Left lung (tissue), 10 donors: ENCODE data around the gene JMY. TPM values are rescaled to one million over a fixed set of nuclear protein-coding genes. Genes with fewer than 3 reads are reported as not detected.

Experiments used
- ATAC-seq: fragments of 200-7000 bp; cut with Tn5 transposase; one replicate; pipeline ENCODE4 v1.9.1; 2020; ENCODE audit warnings: moderate library complexity
- DNase-seq, 4 donors: peaks; one replicate each; pipeline ENCODE4 v3.0.0-alpha.2; 2013 to 2020
- H3K27ac ChIP-seq, 2 donors: fragments of 200-600 bp; sonication (generic) in 1 of 2; one replicate each; pipeline versions ENCODE4 v1.5.0 to v1.8.0; 2020 to 2021
- H3K27me3 ChIP-seq, 2 donors: fragments of 200-600 bp; sonication (generic) in 1 of 2; one replicate each; pipeline versions ENCODE4 v1.5.0 to v1.8.0; 2020 to 2021
- H3K36me3 ChIP-seq, 2 donors: fragments of 200-600 bp; sonication (generic) in 1 of 2; one replicate each; pipeline versions ENCODE4 v1.5.0 to v1.8.0; 2020 to 2021
- H3K4me1 ChIP-seq, 2 donors: fragments of 200-600 bp; one replicate each; pipeline ENCODE4 v1.8.0; 2021
- H3K4me3 ChIP-seq, 2 donors: fragments of 200-600 bp; sonication (generic) in 1 of 2; one replicate each; pipeline versions ENCODE4 v1.5.0 to v1.8.0; 2020 to 2021; ENCODE audit warnings: mild to moderate bottlenecking in 1 of 2
- H3K9me3 ChIP-seq, 2 donors: fragments of 200-600 bp; sonication (generic) in 1 of 2; one replicate each; pipeline versions ENCODE4 v1.5.0 to v1.8.0; 2020 to 2021
- intact Hi-C, 2 donors: fragments of 100-400 bp; cut with DNase I; formaldehyde crosslinking; loops; one replicate each; pipeline versions ENCODE4 v1.11.2 to v1.14.2; 2022
- polyA plus RNA-seq, 6 donors: library from polyadenylated mRNA; unstranded; fragments of 120-200 nt; gene quantifications; one replicate each; pipeline ENCODE4 v1.2.1, GENCODE V29; 2013; ENCODE audit not compliant: insufficient read length in 6 of 6
- total RNA-seq, 2 donors: library from RNA; stranded (reverse); fragmentation: NEBNext Ultra II Directional; extraction: Animal tissue kit (Norgen Biotek cat#: 25700); gene quantifications; one replicate each; pipeline ENCODE4 v1.2.1, GENCODE V29; 2021
- TF ChIP-seq, protein P1 (sequence below), 2 donors: fragments of 200-600 bp; sonication (generic) in 1 of 2; IDR thresholded peaks; one replicate each; pipeline versions ENCODE4 v1.5.0 to v1.8.0; 2021; ENCODE audit warnings: antibody characterized with exemption in 2 of 2
- donor health status: DM: no; HTN: yes; CAD: no.
- donor health status: DM: no; HTN: no; CAD: no.

The JMY gene
- total and polyA plus RNA-seq, 8 donors = 6.2 to 23.6 (median 17.5) TPM

DNA sequence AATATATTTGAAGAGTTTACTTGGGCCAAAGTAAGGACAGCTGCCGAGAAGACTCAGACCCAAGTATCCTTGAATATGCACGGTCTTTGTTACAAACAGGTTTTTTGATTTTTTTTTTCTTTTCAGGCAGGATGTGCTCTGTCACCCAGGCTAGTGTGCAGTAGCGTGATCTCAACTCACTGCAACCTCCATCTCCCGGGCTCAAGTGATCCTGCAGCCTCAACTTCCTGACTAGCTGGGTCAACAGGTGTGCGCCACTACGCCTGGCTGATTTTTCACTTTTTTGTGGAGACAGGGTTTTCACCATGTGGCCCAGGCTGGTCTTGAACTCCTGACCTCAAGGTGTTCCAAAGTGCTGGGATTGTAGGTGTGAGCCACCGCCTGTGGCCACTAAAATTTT lies 27.4 kb downstream of the JMY start:
- no peaks in the 10 kb centered on the region for H3K9me3 ChIP-seq
- H3K4me3 ChIP-seq = no peak overlapping the region
- no peak for DNase-seq
- no peaks in the 10 kb centered on the region for H3K4me1 ChIP-seq
- intact Hi-C loops = no loop called here
- TF ChIP-seq, protein P1, sequence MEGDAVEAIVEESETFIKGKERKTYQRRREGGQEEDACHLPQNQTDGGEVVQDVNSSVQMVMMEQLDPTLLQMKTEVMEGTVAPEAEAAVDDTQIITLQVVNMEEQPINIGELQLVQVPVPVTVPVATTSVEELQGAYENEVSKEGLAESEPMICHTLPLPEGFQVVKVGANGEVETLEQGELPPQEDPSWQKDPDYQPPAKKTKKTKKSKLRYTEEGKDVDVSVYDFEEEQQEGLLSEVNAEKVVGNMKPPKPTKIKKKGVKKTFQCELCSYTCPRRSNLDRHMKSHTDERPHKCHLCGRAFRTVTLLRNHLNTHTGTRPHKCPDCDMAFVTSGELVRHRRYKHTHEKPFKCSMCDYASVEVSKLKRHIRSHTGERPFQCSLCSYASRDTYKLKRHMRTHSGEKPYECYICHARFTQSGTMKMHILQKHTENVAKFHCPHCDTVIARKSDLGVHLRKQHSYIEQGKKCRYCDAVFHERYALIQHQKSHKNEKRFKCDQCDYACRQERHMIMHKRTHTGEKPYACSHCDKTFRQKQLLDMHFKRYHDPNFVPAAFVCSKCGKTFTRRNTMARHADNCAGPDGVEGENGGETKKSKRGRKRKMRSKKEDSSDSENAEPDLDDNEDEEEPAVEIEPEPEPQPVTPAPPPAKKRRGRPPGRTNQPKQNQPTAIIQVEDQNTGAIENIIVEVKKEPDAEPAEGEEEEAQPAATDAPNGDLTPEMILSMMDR (IDR thresholded peaks at IDR 0.05) = no peak
- H3K27ac ChIP-seq = no peak overlapping the region
- no peaks in the 10 kb centered on the region for H3K36me3 ChIP-seq
- ATAC-seq = no peak
- H3K27me3 ChIP-seq = no peaks in the 10 kb centered on the region

DNA sequence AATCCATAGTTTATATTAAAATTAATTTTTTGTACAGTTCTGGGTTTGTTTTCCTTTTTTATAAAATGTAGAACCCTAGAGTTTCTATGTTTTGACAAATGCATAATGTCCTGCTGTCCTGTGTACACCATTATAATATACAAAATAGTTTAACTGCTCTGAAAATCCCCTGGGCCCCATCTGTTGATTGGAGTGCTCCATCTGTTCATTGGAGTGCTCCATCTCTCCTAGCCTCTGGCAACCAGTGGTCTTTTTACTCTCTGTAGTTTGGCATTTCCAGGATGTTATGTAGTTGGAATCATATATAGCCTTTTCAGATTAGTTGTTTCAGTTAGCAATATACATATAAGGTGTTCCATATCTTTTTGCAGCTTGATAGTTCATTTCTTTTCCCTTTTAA lies 31.2 kb downstream of the JMY start:
- Histone ChIP-seq H3K27ac (no peak overlapping the region), H3K4me1 (no peaks in the 10 kb centered on the region), H3K36me3 (no peaks in the 10 kb centered on the region), H3K27me3 (no peaks in the 10 kb centered on the region), H3K4me3 (no peak overlapping the region), H3K9me3 (no peaks in the 10 kb centered on the region)
- DNase-seq = no peak
- ATAC-seq = no peak
- TF ChIP-seq, protein P1 (IDR thresholded peaks at IDR 0.05) = no peak
- intact Hi-C loops = no loop called here

GRCh38 chr5:79269733-79270166 lies 33.8 kb downstream of the JMY start:
- no peaks in the 10 kb centered on the region for H3K36me3 ChIP-seq
- TF ChIP-seq, protein P1 (IDR thresholded peaks at IDR 0.05) = no peak
- H3K4me3 ChIP-seq = no peak overlapping the region
- H3K27me3 ChIP-seq = no peaks in the 10 kb centered on the region
- no peaks in the 10 kb centered on the region for H3K4me1 ChIP-seq
- H3K9me3 ChIP-seq = no peaks in the 10 kb centered on the region
- intact Hi-C loops = no loop called here
- DNase-seq (no peak), ATAC-seq (no peak)
- H3K27ac ChIP-seq = no peak overlapping the region

DNA sequence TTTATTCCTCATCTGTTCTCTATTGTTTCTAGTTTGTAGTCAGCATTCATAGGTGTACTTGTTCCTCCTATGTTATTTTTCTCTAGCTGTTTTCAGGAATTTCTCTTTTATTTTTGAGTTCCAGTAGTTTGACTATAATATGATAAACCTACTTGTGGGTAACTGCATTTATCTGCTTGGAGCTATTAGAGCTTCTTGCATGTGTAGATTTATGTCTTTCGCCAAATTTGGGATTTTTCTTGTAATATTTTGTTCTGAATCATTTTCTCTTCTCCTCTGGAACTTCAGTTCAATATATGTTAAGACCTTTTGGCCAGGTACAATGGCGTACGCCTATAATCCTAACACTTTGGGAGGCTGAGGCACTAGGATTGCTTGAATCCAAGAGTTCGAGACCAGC lies 37.4 kb downstream of the JMY start:
- no peak overlapping the region for H3K4me3 ChIP-seq
- intact Hi-C loops = no loop called here
- H3K27me3 ChIP-seq = no peaks in the 10 kb centered on the region
- H3K4me1 ChIP-seq = no peaks in the 10 kb centered on the region
- no peak overlapping the region for H3K27ac ChIP-seq
- ATAC-seq (no peak), DNase-seq (no peak)
- TF ChIP-seq, protein P1 (IDR thresholded peaks at IDR 0.05) = no peak
- no peaks in the 10 kb centered on the region for H3K9me3 ChIP-seq
- H3K36me3 ChIP-seq = peaks cover 0 to 3% of the 10 kb centered on the region in 2 donors

GRCh38 chr5:79284846-79285245 lies 48.9 kb downstream of the JMY start:
- intact Hi-C loops = no loop called here
- no peak for ATAC-seq
- no peaks in the 10 kb centered on the region for H3K27me3 ChIP-seq

More at GRCh38 chr5:79284846-79285245, 48.9 kb downstream of the JMY start:
- no peak for DNase-seq
- no peaks in the 10 kb centered on the region for H3K4me1 ChIP-seq
- H3K27ac ChIP-seq = no peak overlapping the region
- H3K36me3 ChIP-seq = no peaks in the 10 kb centered on the region
- H3K4me3 ChIP-seq = no peak overlapping the region
- no peaks in the 10 kb centered on the region for H3K9me3 ChIP-seq
- TF ChIP-seq, protein P1 (IDR thresholded peaks at IDR 0.05) = no peak
